Measurements from ENCODE around the gene PRKCB.
"Not testable (repeated sequence)": the region's sequence is repeated elsewhere in the genome, so short reads cannot be mapped to it uniquely, and the experiment has no call there.

The PRKCB gene

GRCh38 chr16:24138575-24138974 lies 302.8 kb downstream of the PRKCB start:
- DNase-seq = no peak

- DNase-seq = peak; percentile 64
These were observed 303.5 kb downstream of the PRKCB start for GRCh38 chr16:24139282-24139681.

- DNase-seq = no peak
These were observed 304.9 kb downstream of the PRKCB start for GRCh38 chr16:24140730-24141129.

GRCh38 chr16:24141466-24141865 lies 305.7 kb downstream of the PRKCB start:
- DNase-seq = no peak

DNA sequence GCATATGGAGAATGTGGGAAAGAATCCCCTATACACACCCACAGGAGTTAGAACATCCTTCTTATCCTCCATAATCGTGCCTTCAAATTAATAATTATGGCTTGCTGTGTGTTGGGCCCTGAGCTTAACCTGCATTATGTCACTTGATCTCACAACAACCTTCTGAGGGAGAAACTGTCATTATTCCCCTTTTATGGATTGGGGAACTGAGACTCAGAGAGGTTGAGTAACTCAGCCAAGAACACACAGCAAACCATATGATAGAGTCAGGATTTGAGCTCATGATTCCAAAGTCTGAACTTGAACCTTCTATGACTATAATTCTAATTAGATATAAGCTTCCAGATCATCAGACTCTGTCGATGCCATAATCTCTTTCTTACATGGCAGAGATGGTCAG lies 306.1 kb downstream of the PRKCB start:
- DNase-seq = no peak

- DNase-seq = no peak
These were observed 310.1 kb downstream of the PRKCB start for GRCh38 chr16:24145927-24146326.

- DNase-seq = no peak
These were observed 310.7 kb downstream of the PRKCB start for GRCh38 chr16:24146518-24146917.

DNA sequence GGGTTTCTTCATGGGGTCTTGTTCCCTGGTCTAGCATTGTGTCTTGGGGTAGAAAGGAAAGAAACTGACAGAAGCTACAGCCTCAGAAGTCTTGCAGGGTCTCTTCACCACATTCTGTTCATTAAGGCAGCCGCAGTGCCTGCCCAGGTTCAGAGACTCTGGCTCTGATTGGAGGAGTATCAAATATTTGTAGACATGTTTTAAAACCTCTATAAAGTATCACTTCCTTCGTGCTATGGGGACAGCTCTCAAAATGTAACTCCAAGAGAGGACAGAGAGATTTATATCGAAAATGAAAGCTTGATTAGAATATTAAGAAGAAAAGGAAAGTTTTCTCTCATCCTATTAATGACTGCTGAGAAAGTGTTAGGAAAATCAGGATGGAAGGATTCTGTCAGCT lies 313.3 kb downstream of the PRKCB start:
- no peak for DNase-seq

DNA sequence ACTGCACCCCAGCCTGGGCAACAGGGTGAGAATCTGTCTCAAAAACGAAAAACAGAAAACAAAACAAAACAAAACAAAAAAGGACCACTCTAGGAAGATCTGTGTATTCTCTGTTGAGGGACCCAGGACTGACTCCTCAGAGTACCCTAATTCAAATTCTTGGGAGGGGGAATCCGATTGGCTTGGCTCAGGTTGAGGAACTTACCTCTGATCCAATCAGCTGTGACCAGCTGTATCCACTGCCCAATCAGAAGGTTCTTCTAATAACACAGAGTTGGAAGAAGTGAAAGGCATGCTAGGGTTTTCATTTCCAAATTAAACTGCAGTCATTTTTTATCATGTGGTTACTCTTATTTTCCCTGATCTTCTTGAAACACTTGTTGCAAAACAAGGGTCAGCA lies 314.5 kb downstream of the PRKCB start:
- DNase-seq = no peak

GRCh38 chr16:24151482-24151939 lies 315.7 kb downstream of the PRKCB start:
- DNase-seq = peak; percentile 25

GRCh38 chr16:24152048-24152447 lies 316.3 kb downstream of the PRKCB start:
- DNase-seq = not testable (repeated sequence)

DNA sequence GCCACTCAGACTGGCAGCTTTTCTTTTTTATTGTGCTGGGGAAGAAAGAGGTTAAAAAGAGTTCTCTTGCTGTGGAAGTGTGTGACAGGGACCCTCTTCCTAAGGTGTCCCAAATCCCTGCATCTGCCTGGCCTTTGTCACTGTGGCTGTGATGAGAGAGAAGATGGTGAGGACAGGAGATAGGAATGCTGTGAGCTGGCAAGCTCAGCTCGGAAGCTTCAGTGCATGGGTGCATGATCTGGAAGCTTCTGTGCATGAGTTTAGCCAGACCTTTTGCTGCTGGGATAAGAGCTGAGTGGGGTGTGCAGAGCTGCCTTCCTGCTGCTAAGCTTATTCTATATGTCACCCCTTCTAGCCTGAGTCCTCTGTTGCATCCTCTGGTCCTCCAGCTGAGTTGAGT lies 317.0 kb downstream of the PRKCB start:
- no peak for DNase-seq

DNA sequence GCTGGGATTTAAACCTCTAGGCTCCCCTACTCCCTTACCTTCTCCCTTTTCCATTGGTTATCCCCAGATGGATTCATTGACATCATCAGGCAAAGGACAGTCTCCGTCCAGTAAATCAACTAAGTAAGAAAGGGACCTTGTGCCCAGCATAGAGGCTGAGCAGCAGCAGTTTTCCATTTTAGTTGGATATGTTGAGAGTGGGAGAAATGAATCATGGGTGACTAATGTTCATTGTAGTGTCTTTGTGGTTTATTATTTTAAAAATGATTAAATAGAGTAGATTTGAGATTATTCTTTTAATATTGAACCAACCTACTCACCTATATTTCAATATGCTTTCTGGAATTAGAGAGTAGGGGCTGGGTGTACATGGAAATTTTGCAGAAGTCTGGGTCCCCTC lies 321.0 kb downstream of the PRKCB start:
- DNase-seq = no peak

GRCh38 chr16:24163935-24164334 lies 328.2 kb downstream of the PRKCB start:
- DNase-seq = no peak

GRCh38 chr16:24164416-24164815 lies 328.6 kb downstream of the PRKCB start:
- no peak for DNase-seq

DNA sequence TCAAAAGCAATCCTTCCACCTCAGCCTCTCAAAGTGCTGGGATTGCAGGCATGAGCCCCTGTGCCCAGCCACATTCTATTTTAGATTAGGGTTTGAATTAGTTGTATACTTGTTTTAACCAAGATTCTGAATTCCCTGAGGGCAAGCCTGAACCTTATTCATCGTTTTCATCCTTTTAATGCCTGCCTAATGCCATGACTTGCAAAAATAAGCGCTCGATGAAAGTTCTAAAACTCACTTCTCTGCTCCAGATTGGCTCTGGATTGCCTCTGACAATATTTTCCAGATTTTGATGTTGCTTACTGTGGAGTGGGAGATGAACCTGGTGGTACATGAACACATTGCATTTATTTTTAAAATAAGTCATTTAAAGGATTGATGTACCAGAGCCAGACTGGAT lies 329.5 kb downstream of the PRKCB start:
- DNase-seq = no peak

GRCh38 chr16:24166661-24167528 lies 331.1 kb downstream of the PRKCB start:
- DNase-seq = no peak

GRCh38 chr16:24168856-24169255 lies 333.1 kb downstream of the PRKCB start:
- no peak for DNase-seq

DNA sequence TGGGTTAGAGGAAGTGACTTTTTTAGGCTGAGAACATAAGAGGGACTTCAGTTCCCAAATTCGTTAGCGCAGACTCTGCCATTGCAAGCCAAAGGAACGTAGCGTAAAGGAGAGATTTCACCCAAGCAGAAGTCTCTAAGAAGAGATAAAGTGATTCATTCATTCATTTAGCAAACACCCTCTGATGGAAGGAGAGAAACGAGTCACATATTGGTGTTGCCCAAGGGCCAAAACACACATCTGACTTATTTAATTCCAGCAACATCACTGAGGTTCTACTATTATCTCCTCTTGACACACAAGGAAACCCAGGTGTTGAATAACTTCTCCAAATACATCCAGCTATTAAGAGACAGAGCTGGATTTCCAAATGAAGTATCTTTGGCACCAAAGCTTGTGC lies 334.6 kb downstream of the PRKCB start:
- DNase-seq = peak; percentile 25

- no peak for DNase-seq
These were observed 338.7 kb downstream of the PRKCB start for GRCh38 chr16:24174504-24174903.

- no peak for DNase-seq
These were observed 339.2 kb downstream of the PRKCB start for GRCh38 chr16:24174957-24175356.

- DNase-seq = no peak
These were observed 342.7 kb downstream of the PRKCB start for GRCh38 chr16:24178496-24178895.

- no peak for DNase-seq
These were observed 344.7 kb downstream of the PRKCB start for GRCh38 chr16:24180451-24180850.

DNA sequence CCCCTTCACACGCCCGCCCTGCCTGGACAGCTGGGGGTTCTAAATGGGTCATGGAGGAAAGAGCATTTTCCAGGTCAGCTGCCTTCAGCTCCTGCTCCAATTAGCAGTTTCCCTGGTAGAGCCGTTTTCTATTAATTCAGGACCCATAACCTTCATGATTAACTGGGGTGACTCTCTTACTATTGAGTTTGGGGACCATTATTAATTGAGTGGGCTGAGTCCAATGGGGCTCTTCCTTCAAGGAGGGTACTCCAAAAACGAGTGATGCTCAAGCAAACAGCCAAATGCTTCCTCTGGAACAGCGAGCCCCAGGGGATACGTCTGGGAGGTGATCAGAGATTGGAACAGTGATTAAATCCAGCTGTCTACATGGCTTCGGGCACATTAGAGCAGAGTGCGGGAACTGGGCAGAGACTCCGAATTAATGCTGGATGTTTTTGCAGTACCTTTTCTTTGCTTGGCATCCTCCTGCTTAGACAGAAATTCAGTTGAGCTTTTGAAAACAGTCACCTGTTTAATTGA lies 352.3 kb downstream of the PRKCB start:
- no peak for DNase-seq
